Astrocyte of the spinal cord (primary cell): Measurements from ENCODE around the gene TBCCD1.

Source experiments
- DNase-seq: peaks from one replicate; pipeline ENCODE4 v3.0.0; 2011; ENCODE audit warnings: low read depth, low spot score
- H3K4me3 ChIP-seq: 2 replicates; pipeline ENCODE4 v1.5.1; 2011; ENCODE audit warnings: low read depth, mild to moderate bottlenecking, low read length, moderate library complexity
- CTCF ChIP-seq: IDR thresholded peaks from 2 replicates; pipeline ENCODE4 v1.5.1; 2012; ENCODE audit warnings: low read depth, mild to moderate bottlenecking, low read length, inconsistent platforms
- in situ Hi-C: cut with HindIII; loops from 2 replicates; pipeline ENCODE4 v1.10.0; 2017; ENCODE audit warnings: low sequenced_read_pairs

The TBCCD1 gene

GRCh38 chr3:186567072-186567921 lies at the start of gene TBCCD1:
Gene TBCCD1, minus strand, starts transcription at chr3:186567339. Its CDS starts 3,010 bp downstream, at chr3:186564329.
- TF ChIP-seq CTCF: no peak
- H3K4me3 ChIP-seq: peak within 1 kb of the TSS; percentile 98
- in situ Hi-C loops: no loop called here
- DNase-seq: peak; percentile 87

- in situ Hi-C loops: no loop called here
- no peak overlapping the region for H3K4me3 ChIP-seq
- TF ChIP-seq CTCF: no peak
- no peak for DNase-seq
Measured at GRCh38 chr3:186616299-186616617, 49.1 kb upstream of the TBCCD1 start.

GRCh38 chr3:186614597-186615483 lies 47.7 kb upstream of the TBCCD1 start:
- no peak overlapping the region for H3K4me3 ChIP-seq

GRCh38 chr3:186614266-186614596 lies 47.1 kb upstream of the TBCCD1 start:
- H3K4me3 ChIP-seq: no peak overlapping the region
- in situ Hi-C loops: no loop called here
- no peak for DNase-seq
- no peak for TF ChIP-seq CTCF

More at GRCh38 chr3:186614597-186615483, 47.7 kb upstream of the TBCCD1 start:
- peak; percentile 99 for TF ChIP-seq CTCF
- peak; percentile 71 for DNase-seq
- in situ Hi-C loops: no loop called here

GRCh38 chr3:186613637-186614265 lies 46.6 kb upstream of the TBCCD1 start:
- no peak overlapping the region for H3K4me3 ChIP-seq
- peak; percentile 5 for DNase-seq
- in situ Hi-C loops: no loop called here
- TF ChIP-seq CTCF: no peak
